Adipose tissue (tissue), 3 donors: ENCODE data around the gene NBEAL2. TPM values are rescaled to one million over a fixed set of nuclear protein-coding genes. Genes with fewer than 3 reads are reported as not detected.

Experiments
- H3K27ac ChIP-seq: one replicate; pipeline ENCODE4 v1.5.1; 2013; ENCODE audit warnings: low read depth, low read length
- WGBS, 3 donors: extraction: QIAGEN DNeasy Blood & Tissue Kit; methylation state at CpG; one replicate each; pipeline ENCODE4 v1.1.7; 2013; 5-methylcytosine and 5-hydroxymethylcytosine counted together
- polyA plus RNA-seq, 3 donors: library from polyadenylated mRNA; stranded (reverse); fragments of 200-250 nt; gene quantifications; one replicate each; pipeline ENCODE4 v1.2.3, GENCODE V29; 2013
- donor health status: healthy with polysubstance abuse.
- donor health status: Bipolar disorder and iron deficiency.
- donor health status: healthy.

The NBEAL2 gene
- polyA plus RNA-seq, 3 donors, result 42.6 to 49.7 (median 42.8) TPM

GRCh38 chr3:46942481-46943236 lies 36.8 kb upstream of the NBEAL2 start:
- WGBS, 3 donors, result 68 to 86% (median 81%) methylated on average over 12 of the region's 12 CpGs
- H3K27ac ChIP-seq, result no peak overlapping the region

- no peak overlapping the region for H3K27ac ChIP-seq
- WGBS, 3 donors, result 32 to 81% (median 66%) methylated on average over 12 of the region's 12 CpGs
Observed at GRCh38 chr3:46943237-46944187, 36.0 kb upstream of the NBEAL2 start.

- 58 to 91% (median 85%) methylated on average over 7 to 8 of the region's 8 CpGs for WGBS, 3 donors
- no peak overlapping the region for H3K27ac ChIP-seq
Observed at GRCh38 chr3:46944191-46944590, 35.3 kb upstream of the NBEAL2 start.

GRCh38 chr3:46946416-46946815 lies 33.0 kb upstream of the NBEAL2 start:
- 45 to 86% (median 82%) methylated on average over 6 of the region's 6 CpGs for WGBS, 3 donors

GRCh38 chr3:46946856-46947545 lies 32.5 kb upstream of the NBEAL2 start:
- 23 to 52% (median 37%) methylated on average over 7 of the region's 7 CpGs for WGBS, 3 donors

More at GRCh38 chr3:46946416-46946815, 33.0 kb upstream of the NBEAL2 start:
- no peak overlapping the region for H3K27ac ChIP-seq

GRCh38 chr3:46947546-46947901 lies 31.9 kb upstream of the NBEAL2 start:
- WGBS, 3 donors, result 57 to 77% (median 74%) methylated on average over 4 of the region's 4 CpGs
- H3K27ac ChIP-seq, result no peak overlapping the region

More at GRCh38 chr3:46946856-46947545, 32.5 kb upstream of the NBEAL2 start:
- H3K27ac ChIP-seq, result no peak overlapping the region

- WGBS, 3 donors, result 32 to 54% (median 50%) methylated on average over 19 of the region's 19 CpGs
Observed at GRCh38 chr3:46947981-46948791, 31.3 kb upstream of the NBEAL2 start.

GRCh38 chr3:46948830-46949671 lies 30.4 kb upstream of the NBEAL2 start:
- 36 to 42% (median 36%) methylated on average over 6 of the region's 6 CpGs for WGBS, 3 donors
- no peak overlapping the region for H3K27ac ChIP-seq

More at GRCh38 chr3:46947981-46948791, 31.3 kb upstream of the NBEAL2 start:
- peak overlapping the region; percentile 13 for H3K27ac ChIP-seq

GRCh38 chr3:46950177-46950576 lies 29.3 kb upstream of the NBEAL2 start:
- no peak overlapping the region for H3K27ac ChIP-seq
- 92 to 100% (median 97%) methylated on average over 2 of the region's 2 CpGs for WGBS, 3 donors

GRCh38 chr3:46950650-46951241 lies 28.7 kb upstream of the NBEAL2 start:
- 61 to 64% (median 62%) methylated on average over 7 of the region's 7 CpGs for WGBS, 3 donors
- H3K27ac ChIP-seq, result no peak overlapping the region

GRCh38 chr3:46952813-46953212 lies 26.7 kb upstream of the NBEAL2 start:
- 82 to 90% (median 89%) methylated on average over 2 of the region's 2 CpGs for WGBS, 3 donors
- no peak overlapping the region for H3K27ac ChIP-seq

GRCh38 chr3:46953234-46954010 lies 26.0 kb upstream of the NBEAL2 start:
- 54 to 76% (median 62%) methylated on average over 8 of the region's 8 CpGs for WGBS, 3 donors
- H3K27ac ChIP-seq, result no peak overlapping the region

GRCh38 chr3:46954178-46954577 lies 25.3 kb upstream of the NBEAL2 start:
- 76 to 79% (median 77%) methylated on average over 3 of the region's 3 CpGs for WGBS, 3 donors
- H3K27ac ChIP-seq, result no peak overlapping the region

- WGBS, 3 donors, result 86% methylated on average over 5 of the region's 5 CpGs
- no peak overlapping the region for H3K27ac ChIP-seq
Observed at GRCh38 chr3:46955157-46955556, 24.3 kb upstream of the NBEAL2 start.

GRCh38 chr3:46955801-46956259 lies 23.6 kb upstream of the NBEAL2 start:
- 42 to 69% (median 69%) methylated on average over 3 of the region's 3 CpGs for WGBS, 3 donors
- no peak overlapping the region for H3K27ac ChIP-seq
